HepG2 (cell line): ENCODE results near the gene HOXC11.

Experiments
- BHLHE40 ChIP-seq: IDR thresholded peaks from 2 replicates; pipeline ENCODE4 v1.6.1; 2011; ENCODE audit warnings: low read length, improper control_type of control experiment
- EP300 ChIP-seq, 3 experiments: sonication (generic) in 1 of 3; formaldehyde crosslinking in 1 of 3; IDR thresholded peaks; 2 replicates each; pipeline versions ENCODE4 v1.5.1 to v1.6.1; 2011 to 2020; ENCODE audit warnings: low read depth in 2 of 3, low read length in 2 of 3, borderline replicate concordance in 1 of 3, improper control_type of control experiment in 1 of 3, mild to moderate bottlenecking in 1 of 3, missing genetic modification reagents in 1 of 3, moderate library complexity in 1 of 3
- KLF11 ChIP-seq: IDR thresholded peaks from 2 replicates; pipeline ENCODE4 v1.6.1; 2016; ENCODE audit warnings: missing compliant biosample characterization
- MEIS2 ChIP-seq: sonication (generic); formaldehyde crosslinking; IDR thresholded peaks from 2 replicates; pipeline ENCODE4 v1.9.0; 2021; ENCODE audit warnings: mild to moderate bottlenecking, missing genetic modification reagents
- POLR2A ChIP-seq, 2 experiments: IDR thresholded peaks; 2 replicates each; pipeline ENCODE4 v1.6.1; 2011; ENCODE audit warnings: low read depth in 2 of 2, low read length in 2 of 2, mild to moderate bottlenecking in 1 of 2, moderate library complexity in 1 of 2; ENCODE audit not compliant: insufficient read depth in 1 of 2
- RAD21 ChIP-seq: fragments of 450-650 bp; formaldehyde crosslinking; IDR thresholded peaks from 2 replicates; pipeline ENCODE4 v1.5.0; 2020; ENCODE audit warnings: mild to moderate bottlenecking
- SOX13 ChIP-seq, 3 experiments: fragments of 450-650 bp in 1 of 3; sonication (generic) in 1 of 3; formaldehyde crosslinking in 1 of 3; IDR thresholded peaks in 2 of 3; conservative IDR thresholded peaks in 1 of 3; 2 replicates each; pipeline versions ENCODE4 v1.5.0 to v1.6.1; 2016 to 2020; ENCODE audit warnings: antibody characterized with exemption in 1 of 3, mild to moderate bottlenecking in 1 of 3, missing compliant biosample characterization in 1 of 3, missing genetic modification reagents in 1 of 3, moderate library complexity in 1 of 3
- ZBTB42 ChIP-seq: sonication (generic); formaldehyde crosslinking; IDR thresholded peaks from 2 replicates; pipeline ENCODE4 v1.5.0; 2020; ENCODE audit warnings: mild to moderate bottlenecking, missing genetic modification reagents
- ZNF280B ChIP-seq: sonication (generic); formaldehyde crosslinking; IDR thresholded peaks from 2 replicates; pipeline ENCODE4 v1.5.0; 2020; ENCODE audit warnings: missing genetic modification reagents, mild to moderate bottlenecking, borderline replicate concordance
- ZNF354B ChIP-seq: sonication (generic); formaldehyde crosslinking; IDR thresholded peaks from 2 replicates; pipeline ENCODE4 v1.8.0; 2022; ENCODE audit warnings: mild to moderate bottlenecking, missing genetic modification reagents
- TF ChIP-seq, protein P1 (sequence below): sonication (generic); formaldehyde crosslinking; IDR thresholded peaks from 2 replicates; pipeline ENCODE4 v1.5.0; 2020; ENCODE audit warnings: mild to moderate bottlenecking, missing genetic modification reagents, moderate library complexity
- TF ChIP-seq, protein P2 (sequence below): sonication (generic); formaldehyde crosslinking; IDR thresholded peaks from 2 replicates; pipeline ENCODE4 v1.4.0; 2020; ENCODE audit warnings: mild to moderate bottlenecking, low read depth, missing genetic modification reagents
- TF ChIP-seq, protein P3 (sequence below): sonication (generic); formaldehyde crosslinking; IDR thresholded peaks from 2 replicates; pipeline ENCODE4 v1.4.0; 2020; ENCODE audit warnings: missing genetic modification reagents

DNA sequence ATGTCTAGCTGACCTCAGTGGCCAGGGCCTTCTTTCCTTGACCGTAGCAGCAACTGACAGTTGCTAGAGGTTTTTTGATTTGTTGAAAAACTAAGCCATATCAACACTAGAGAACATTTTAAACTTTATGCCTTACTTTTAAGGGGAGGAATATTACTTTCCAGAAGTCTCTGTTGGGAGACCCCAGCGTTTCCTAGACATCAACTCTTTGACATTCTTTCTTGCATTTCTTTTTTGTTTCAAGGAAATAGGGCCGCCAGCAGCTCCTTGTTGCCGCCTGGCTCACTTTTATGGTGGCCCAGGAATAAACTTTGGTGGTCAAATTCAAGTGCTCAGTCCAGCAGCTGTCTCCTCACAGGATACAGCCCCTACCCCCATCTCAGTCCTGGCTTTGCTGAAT is 2.5 kb upstream of the HOXC11 start:
- TF ChIP-seq, protein P1, sequence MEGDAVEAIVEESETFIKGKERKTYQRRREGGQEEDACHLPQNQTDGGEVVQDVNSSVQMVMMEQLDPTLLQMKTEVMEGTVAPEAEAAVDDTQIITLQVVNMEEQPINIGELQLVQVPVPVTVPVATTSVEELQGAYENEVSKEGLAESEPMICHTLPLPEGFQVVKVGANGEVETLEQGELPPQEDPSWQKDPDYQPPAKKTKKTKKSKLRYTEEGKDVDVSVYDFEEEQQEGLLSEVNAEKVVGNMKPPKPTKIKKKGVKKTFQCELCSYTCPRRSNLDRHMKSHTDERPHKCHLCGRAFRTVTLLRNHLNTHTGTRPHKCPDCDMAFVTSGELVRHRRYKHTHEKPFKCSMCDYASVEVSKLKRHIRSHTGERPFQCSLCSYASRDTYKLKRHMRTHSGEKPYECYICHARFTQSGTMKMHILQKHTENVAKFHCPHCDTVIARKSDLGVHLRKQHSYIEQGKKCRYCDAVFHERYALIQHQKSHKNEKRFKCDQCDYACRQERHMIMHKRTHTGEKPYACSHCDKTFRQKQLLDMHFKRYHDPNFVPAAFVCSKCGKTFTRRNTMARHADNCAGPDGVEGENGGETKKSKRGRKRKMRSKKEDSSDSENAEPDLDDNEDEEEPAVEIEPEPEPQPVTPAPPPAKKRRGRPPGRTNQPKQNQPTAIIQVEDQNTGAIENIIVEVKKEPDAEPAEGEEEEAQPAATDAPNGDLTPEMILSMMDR (CRISPR knock-in tag) = no peak
- TF ChIP-seq EP300 (IDR thresholded peaks at IDR 0.05; ENCODE audit: low read depth in 2 of 2, low read length in 2 of 2) = no peak
- no peak for TF ChIP-seq EP300 (CRISPR knock-in tag; IDR thresholded peaks at IDR 0.05; ENCODE audit: borderline replicate concordance)
- no peak for TF ChIP-seq RAD21 (CRISPR knock-in tag)
- TF ChIP-seq, protein P2, sequence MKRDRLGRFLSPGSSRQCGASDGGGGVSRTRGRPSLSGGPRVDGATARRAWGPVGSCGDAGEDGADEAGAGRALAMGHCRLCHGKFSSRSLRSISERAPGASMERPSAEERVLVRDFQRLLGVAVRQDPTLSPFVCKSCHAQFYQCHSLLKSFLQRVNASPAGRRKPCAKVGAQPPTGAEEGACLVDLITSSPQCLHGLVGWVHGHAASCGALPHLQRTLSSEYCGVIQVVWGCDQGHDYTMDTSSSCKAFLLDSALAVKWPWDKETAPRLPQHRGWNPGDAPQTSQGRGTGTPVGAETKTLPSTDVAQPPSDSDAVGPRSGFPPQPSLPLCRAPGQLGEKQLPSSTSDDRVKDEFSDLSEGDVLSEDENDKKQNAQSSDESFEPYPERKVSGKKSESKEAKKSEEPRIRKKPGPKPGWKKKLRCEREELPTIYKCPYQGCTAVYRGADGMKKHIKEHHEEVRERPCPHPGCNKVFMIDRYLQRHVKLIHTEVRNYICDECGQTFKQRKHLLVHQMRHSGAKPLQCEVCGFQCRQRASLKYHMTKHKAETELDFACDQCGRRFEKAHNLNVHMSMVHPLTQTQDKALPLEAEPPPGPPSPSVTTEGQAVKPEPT (CRISPR knock-in tag) = no peak
- no peak for TF ChIP-seq POLR2A (IDR thresholded peaks at IDR 0.05; ENCODE audit: insufficient read depth in 1 of 2, low read depth in 2 of 2, low read length in 2 of 2)
- no peak for TF ChIP-seq BHLHE40
- TF ChIP-seq ZNF354B (CRISPR knock-in tag) = no peak
- TF ChIP-seq, protein P3, sequence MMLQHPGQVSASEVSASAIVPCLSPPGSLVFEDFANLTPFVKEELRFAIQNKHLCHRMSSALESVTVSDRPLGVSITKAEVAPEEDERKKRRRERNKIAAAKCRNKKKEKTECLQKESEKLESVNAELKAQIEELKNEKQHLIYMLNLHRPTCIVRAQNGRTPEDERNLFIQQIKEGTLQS (CRISPR knock-in tag) = no peak
- TF ChIP-seq MEIS2 (CRISPR knock-in tag) = no peak
- no peak for TF ChIP-seq ZNF280B (CRISPR knock-in tag)
- no peak for TF ChIP-seq KLF11 (CRISPR knock-in tag)
- TF ChIP-seq ZBTB42 (CRISPR knock-in tag) = no peak
- no peak for TF ChIP-seq SOX13 (IDR thresholded peaks at IDR 0.05)
- TF ChIP-seq SOX13 (CRISPR knock-in tag; conservative IDR thresholded peaks at IDR 0.05 in 1 of 2, IDR thresholded peaks at IDR 0.05 in 1 of 2) = no peak
